Suppressor macrophage (primary cell): ENCODE measurements around the gene BRD7.

Experiments used
- DNase-seq, 4 experiments: peaks; one replicate each; pipeline ENCODE4 v3.0.0-alpha.2; 2020 to 2022

BRD7 gene

DNA sequence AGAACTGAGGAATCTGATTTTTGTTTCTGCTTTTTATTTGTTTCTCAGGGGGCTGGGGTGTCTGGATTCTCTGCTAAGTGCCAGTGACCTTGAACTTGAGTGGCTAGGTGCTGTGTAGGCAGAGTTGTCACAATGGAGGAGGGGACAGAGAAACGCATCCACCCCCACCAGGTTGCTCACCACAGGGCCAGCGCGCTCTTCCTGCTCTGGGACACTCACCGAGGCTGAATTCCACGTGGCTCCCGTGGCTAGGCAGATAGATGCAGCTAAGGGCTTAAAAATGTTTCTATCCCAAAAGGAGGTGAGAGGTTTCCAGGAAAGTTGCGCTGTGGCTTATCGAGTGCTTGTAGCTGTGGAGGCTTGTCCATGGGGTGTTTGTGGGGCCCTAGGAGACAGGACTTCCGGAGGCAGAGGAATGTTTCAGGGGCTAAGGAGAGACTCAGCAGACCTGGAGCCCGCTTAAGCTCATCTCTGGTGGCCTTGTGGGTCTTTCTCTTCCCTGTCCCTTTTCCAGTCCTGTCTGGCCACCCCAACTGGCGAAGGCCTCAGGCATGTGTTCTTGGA lies 65.7 kb downstream of the BRD7 start:
- no peak for DNase-seq

DNA sequence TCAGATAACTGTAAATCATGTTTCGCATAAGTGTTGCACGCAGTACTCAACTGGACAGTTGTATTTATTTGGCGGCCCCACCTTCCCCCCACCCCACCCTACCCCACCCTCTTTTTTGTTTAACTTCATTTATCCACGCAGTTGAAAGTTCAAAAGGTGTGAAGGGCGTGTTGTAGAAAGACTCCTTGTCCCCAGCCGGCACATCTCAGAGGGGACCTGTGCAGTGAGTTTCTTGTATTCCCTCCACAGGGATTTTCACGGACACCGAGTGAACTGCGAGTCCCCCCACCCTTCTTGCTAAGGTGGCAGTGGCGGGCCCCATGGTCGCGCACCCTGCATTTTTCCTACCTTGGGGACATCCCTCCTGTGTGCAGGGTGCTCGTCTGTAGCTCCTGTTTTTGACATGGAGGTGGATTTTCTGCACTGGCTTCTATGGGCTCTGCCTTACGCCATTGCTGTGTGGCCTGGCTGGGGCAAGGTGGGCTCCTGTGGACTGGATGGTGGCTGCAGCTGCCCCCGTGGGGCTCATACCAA lies 66.2 kb downstream of the BRD7 start:
- DNase-seq, result no peak

GRCh38 chr16:50301626-50302471 lies 66.9 kb downstream of the BRD7 start:
- no peak for DNase-seq

DNA sequence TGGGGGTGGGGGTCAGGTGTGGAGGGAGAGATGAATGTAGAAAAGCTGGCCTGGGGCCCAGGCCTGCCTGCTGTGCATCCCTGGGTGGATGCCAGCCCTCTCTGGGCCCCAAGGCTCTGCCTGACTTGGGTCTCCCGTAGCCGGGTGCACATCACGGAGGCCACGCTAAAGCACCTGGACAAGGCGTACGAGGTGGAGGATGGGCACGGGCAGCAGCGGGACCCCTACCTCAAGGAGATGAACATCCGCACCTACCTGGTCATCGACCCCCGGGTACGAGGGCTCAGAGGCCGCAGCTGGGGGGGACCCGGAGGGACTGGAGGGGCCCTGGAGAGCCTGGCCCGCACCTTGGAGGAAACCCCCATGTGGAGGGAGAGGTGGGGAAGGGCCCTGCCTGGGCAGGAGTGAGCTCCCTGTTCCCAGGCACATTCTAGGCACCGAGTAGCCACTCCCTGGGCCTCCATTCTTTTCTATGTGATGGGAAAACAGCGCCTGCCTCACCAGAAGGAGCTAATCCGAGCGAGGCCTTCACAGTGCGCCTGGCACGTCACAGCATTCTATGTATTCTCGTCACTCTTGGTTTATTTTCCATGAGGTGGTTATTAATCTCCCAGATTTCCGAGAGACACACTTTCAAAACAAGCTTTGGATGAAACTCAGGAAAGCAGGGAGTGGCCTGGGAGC lies 67.7 kb downstream of the BRD7 start:
- DNase-seq, result no peak

GRCh38 chr16:50299508-50300105 lies 69.2 kb downstream of the BRD7 start:
- no peak for DNase-seq

DNA sequence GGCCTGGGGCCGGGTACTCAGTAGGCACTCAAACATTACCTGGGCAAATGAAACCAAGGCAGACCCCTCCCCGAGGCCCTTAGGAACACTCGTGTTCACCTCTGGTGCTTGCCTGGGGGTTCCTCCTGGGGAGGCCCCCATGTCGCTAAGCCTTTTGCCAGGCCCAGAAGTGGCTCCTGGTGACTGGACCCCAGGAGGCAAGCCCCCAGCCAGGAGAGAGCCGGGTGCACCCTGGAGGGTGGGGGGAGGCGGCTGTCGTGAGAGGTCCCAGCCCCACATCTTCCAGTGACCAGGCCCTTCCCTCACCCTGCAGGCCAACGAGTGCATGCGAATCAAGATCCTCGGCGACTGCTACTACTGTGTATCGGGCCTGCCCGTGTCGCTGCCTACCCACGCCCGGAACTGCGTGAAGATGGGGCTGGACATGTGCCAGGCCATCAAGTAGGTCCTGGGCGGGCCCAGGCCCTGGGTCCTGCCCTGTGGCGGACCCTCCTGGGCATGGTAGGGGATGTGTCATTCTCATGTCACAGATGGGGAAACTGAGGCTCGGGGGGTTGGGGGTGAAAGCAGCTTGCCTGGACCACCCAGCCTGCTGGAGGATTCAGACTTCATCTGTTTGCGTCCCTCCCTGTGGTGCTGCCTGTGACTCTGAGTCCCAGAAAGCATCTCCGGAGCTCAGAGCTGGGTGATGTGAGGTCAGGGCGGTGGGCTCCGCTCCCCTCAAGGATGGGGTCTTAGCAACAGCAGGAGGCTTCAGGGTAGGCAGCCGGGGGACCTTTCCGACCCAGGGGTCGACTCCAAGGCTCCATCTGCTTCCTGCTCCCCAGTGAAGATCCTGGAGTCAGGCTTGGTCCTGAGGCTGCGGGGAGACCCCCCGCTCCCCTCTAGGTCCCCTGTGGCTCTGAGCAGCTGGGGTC lies 69.9 kb downstream of the BRD7 start:
- DNase-seq, result no peak

DNA sequence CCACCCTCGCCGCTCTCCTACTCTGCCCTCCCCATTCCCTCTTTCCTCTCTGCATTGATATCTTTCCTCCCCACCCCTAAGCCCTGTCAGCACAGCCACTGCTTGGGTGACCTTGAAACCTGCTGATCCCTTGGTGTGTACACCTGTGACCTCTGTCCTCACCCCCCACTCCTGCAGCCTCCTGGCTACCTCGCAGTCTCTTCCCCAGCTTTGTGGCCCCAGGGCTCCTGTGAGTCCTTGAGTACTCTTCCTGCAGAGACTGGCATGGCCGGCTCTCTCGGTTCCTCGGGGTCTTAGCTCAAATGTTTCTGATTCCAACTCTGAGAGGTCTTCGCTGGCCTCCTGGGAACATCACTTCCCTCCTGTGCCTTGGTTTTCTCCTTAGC lies 70.7 kb downstream of the BRD7 start:
- no peak for DNase-seq

DNA sequence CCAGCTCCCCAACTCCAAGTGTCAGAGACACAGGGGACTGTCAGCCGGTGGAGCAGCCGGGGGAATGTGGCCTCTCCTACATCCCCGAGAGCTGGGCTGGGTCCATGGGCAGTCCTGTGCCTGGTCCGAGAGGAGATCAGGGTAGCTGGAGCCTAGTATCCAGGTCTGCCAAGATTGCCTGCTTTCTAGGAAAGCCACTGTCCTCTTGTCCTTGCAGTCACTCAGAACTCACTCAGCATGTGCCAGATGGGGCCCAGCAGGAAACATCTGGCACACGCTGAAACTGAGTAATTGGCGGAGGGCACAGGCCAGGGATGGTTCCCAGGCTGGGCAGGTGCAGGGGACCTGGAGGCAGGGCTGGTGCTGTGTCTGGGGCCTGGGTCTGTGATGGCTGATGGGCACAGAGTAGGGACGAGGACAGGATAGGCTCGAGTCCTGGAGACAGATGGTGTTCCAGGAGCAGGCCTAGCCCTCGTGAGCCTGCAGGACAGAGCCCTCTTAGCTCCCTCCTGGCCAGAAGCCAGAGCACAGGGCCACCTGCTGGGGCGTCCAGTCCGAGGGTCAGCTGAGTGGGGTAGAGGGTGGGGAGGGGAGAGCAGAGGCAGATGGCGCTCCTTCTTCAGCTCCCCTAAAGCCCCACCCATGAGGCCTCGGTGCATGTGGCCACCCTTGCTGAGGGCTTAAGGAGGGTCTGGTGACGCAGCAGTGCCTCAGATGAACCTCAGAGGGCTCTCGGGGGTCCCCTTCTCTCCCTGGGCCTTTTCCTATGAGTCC lies 71.3 kb downstream of the BRD7 start:
- DNase-seq, result no peak

DNA sequence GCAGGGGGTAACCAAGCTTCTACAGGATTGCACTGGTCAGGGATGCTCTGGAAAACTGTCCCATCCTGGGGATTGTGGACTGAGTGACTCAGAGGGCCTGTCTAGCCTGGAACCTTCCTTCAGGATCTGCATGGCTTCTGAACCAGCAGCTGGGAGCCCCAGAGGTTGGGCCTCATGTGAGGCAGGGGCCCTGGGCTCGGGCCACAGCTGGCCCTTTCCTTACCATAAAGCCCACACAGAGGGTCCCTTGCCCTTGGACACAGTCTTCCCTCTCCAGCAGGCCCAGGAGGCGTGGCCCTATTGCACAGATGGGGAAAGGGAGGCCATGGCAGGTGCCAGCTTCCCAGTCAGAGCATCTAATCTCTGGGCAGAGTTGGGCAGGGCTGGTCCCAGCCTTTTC lies 72.0 kb downstream of the BRD7 start:
- no peak for DNase-seq

GRCh38 chr16:50295541-50296132 lies 73.2 kb downstream of the BRD7 start:
- DNase-seq, result no peak

- DNase-seq, result no peak
Observed at GRCh38 chr16:50294955-50295354, 73.8 kb downstream of the BRD7 start.

DNA sequence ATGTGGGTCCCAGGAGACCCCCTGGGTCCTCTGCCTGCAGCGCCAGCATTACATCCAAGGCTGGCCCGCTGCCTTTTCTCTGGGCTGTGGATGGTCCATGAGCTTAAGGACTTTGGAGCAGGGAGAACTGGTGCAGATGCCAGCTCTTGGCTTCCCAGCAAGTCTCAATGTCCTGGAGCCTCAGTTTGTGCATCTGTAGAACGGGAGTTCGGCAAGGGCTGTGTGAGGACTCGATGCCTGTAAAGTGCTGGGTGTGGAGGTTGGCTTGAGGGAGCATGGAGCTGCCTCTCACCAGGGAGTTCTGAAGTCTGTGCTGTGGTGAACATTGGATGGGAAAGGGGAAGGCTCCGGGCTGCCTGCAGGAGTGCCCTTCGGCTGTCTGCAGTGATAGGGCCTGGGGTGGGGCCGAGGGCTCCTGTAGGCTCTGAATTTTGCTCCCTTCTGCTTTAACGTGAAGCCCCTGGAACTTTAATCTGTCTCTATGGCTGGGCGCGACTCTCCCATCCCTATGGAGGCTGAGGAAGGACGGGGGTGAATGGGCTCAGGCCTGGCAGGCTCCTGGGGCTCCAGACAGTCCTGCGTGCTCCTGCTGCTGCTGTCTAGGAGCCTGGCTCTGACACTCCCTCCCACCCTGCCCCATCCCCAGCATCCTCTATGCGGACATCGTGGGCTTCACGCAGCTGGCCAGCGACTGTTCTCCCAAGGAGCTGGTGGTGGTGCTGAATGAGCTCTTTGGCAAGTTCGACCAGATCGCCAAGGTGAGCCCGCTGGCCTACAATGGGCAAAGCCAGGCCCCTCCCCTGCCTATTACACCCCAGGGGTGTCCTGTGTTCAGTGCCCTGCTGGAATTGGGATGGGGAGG lies 74.6 kb downstream of the BRD7 start:
- DNase-seq, result no peak

- DNase-seq, result no peak
Observed at GRCh38 chr16:50293041-50293783, 75.6 kb downstream of the BRD7 start.

GRCh38 chr16:50292566-50292948 lies 76.2 kb downstream of the BRD7 start:
- no peak for DNase-seq

- no peak for DNase-seq
Observed at GRCh38 chr16:50291719-50292565, 76.8 kb downstream of the BRD7 start.

DNA sequence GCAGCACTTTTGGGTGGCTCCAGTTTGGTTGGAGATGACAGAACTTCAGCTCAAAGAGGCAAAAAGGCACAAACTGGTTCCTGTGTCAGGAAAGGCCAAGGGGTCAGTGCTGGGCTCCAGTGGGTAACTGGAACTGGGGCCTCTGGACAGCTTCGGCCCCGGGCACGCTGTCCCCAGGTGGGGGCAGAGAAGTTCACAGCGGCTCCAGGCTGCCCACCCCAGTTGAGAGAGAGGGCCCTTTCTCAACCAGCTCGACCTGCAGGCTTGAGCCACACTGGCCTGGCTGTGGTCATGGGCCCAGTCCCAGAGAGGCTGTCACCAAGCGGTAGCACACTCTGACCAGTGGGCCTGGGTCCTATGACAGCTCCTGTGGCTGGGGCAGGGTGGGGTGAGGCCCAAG lies 77.9 kb downstream of the BRD7 start:
- no peak for DNase-seq

DNA sequence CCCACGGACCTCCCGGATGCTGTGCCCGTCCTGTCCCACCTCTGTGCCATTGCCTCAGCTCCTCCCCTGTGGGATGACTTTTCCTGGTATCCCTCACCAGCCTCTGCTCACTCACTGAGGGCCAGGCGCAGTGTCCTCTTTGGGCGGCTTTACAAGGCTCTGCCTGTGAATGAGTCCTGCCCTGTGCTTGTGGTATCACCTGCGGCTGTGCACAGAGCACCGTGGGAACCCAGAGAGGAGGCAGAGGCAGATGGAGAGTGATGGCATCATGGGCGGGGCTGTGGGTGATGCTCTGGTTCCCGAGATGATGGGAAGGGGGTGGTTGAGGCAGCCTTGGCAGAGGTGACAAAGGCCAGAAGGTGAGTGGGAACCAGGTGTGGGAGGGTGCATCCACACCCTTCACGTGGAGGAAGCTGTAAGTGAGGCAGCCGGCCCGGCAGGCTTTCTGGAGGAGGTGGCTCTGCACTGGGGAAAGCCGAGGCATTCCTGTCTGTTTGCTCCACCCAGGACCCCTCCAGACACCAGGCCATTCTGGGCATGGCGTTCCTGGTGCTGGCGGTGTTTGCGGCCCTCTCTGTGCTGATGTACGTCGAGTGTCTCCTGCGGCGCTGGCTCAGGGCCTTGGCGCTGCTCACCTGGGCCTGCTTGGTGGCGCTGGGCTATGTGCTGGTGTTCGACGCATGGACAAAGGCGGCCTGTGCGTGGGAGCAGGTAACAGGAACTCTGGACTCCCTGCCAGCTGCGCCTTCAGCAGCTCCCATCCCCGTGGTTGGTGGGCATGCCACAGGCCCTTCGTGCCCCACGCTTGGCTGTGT lies 78.6 kb downstream of the BRD7 start:
- no peak for DNase-seq
